Activated CD8-positive, alpha-beta memory T cell treated with anti-CD3 and anti-CD28 coated beads for 1 hour (primary cell): ENCODE data around the gene LINGO3.
"Not testable (repeated sequence)": the region's sequence is repeated elsewhere in the genome, so short reads cannot be mapped to it uniquely, and the experiment has no call there.

Experiments used
- DNase-seq, 2 donors: peaks; one replicate each; pipeline ENCODE4 v3.0.0-alpha.2; 2020; ENCODE audit warnings: low read depth in 1 of 2; ENCODE audit errors: extremely low read depth in 1 of 2

The LINGO3 gene

DNA sequence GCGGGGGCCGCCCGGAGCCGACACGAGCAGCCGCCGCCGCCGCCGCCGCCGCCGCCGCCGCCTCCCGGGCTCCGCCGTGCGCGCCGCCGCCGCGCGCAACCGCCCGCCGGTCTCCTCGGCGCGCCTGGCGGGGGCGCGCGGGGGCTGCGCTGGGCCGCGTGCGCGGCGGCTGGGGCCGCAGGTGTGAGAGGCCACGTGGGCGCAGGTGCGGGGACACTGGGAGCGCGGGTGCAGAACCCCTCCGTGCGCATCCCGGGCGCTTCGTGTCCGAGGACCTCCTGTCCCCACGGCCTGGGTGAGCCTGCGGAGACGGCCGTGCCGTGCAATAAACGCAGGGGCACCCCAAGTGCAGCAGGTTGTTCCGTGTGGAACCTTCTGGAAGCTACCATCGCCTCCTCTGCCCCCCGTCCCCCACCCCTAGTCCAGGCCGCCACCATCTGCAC lies at the start of gene LINGO3:
TSS of gene LINGO3 (minus strand) at position 41 of the 443 bp plus-strand sequence. CDS start 16,378 bp downstream, outside the sequence.
- DNase-seq, result no peak

DNA sequence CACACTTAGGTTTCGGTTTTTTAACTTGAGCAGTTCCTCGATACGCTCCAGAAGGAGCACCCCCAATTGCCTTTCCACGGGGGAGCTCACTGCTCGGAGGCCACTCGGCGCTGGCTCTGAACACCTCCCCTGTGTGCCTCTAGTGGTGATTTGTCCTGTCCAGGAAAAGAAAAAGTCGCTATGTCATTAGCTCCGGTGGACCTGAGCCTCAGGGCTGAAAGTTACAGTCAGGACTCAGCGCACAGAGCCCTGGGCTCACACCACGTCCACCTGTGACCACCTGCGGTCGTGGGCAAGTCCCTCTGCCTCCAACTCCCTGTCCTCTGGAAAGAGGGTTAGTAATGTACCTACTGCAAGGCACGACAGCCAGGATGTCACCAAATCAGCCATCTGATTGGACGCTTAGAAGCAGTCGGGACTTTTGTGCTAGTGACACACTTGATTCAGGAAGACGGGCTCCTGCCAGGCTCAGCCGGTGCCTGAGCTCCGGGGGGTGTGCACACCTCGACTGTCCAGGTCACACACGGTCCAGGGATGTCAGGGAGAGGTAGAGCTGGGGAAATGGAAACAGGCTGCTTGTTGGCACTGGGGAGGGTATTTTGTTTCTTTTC lies 48.2 kb upstream of the LINGO3 start:
- DNase-seq, result no peak

GRCh38 chr19:2355168-2356035 lies 47.4 kb upstream of the LINGO3 start:
- no peak for DNase-seq

DNA sequence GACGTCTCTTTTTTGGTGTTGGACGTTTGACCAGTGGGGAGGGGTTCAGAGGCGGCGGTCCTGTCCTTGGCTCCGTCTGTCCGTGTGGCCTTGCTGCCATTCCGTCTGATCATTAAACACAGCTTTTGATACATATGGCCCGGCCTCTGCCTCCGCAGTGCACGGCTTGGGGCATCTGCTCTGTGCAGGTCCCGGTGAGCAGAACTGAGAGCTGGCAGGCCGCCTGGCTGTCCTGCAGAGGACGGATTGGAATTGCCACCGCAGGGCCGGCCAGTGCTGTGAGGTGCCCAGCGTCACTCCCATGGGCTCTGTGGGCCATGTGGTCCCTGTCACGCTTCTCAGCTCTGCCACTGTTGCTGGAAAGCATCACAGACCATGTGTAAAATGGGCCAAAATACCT lies 46.7 kb upstream of the LINGO3 start:
- DNase-seq, result no peak

DNA sequence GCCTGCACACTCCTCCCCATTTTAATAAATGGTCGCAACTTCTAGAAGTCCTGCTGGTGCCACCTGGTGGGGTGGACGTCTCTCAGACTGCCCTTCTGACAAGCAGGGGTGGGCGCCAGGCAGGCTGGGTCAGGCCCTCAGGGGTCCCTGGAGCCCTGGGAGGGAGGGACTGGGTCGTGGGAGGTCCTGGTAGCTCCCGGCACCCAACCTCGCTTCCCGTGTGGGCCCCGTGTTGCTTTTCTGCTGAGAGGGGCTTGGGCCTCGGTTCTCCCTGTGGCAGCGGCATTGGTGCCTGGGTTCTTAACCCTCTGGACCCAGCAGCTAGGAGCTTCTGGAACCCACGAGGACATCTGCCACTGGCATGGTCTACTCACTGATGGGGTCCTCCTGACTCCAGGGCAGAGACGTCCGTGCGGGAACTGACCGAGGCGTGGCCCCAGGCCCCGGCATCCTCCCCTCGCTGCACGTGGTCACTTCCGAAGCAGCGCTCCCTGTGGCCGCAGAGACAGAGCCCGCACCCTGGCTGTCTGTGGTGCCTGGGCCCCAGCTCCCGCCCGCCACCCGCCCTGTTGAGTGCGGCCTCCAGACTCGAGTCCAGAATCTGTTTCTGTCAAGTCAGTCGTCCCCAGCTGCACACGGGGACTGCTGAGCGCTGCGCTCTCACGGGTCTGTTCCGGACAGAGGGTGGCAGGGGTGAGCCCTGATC lies 46.1 kb upstream of the LINGO3 start:
- DNase-seq, result no peak

GRCh38 chr19:2353159-2353886 lies 45.4 kb upstream of the LINGO3 start:
- DNase-seq, result no peak

DNA sequence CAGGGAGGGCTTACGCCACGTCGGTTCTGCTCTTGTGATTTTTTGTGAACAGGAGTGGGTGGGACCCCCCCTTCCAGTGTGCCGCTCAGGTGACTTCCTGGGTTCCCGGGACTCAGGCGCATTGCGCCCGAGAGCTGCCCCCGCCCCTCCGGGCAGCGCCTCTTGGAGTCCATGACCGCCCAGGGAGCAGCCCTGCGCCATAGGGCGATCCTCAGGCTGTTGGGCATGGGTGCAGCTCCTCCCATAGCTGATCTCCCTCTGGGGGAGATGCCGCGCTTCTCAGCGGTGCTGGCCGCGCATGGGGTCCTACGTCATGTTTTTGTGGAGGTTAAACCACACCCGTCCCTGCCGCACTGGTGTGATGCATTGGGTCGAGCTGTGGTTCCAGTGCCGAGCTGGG lies 44.2 kb upstream of the LINGO3 start:
- DNase-seq, result no peak

GRCh38 chr19:2351591-2351990 lies 43.6 kb upstream of the LINGO3 start:
- no peak for DNase-seq

DNA sequence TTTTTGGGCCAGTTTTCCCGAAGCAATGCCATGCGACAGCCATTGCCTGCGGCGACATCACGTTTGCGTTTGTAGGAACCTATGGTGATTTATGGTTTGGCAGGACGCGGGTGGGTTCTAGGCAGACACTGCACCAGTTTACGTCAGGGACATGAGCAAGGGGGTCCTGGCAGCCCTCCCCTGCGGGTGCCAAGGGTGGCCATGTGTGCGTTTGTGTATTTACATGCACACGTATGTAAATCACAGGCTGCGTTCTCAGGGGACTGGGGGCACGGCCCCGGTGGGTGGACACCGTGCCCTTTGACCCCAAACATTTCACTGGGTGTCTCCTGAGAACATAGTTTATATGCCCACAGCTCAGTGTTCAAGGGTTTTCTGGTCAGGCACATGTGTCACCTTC lies 42.7 kb upstream of the LINGO3 start:
- no peak for DNase-seq

DNA sequence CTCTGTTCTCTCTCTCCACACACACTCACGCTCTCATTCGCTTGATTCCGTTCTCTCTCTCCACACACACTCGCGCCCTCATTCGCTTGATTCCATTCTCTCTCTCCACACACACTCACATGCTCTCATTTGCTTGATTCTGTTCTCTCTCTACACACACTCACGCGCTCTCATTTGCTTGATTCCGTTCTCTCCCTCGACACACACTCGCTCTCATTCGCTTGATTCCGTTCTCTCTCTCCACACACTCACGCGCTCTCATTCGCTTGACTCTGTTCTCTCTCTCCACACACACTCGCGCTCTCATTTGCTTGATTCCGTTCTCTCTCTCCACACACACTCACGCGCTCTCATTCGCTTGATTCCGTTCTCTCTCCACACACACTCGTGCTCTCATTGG lies 41.9 kb upstream of the LINGO3 start:
- not testable (repeated sequence) for DNase-seq

- no peak for DNase-seq
These were observed 38.1 kb upstream of the LINGO3 start for GRCh38 chr19:2345794-2346663.

GRCh38 chr19:2345076-2345475 lies 37.1 kb upstream of the LINGO3 start:
- DNase-seq, result no peak

DNA sequence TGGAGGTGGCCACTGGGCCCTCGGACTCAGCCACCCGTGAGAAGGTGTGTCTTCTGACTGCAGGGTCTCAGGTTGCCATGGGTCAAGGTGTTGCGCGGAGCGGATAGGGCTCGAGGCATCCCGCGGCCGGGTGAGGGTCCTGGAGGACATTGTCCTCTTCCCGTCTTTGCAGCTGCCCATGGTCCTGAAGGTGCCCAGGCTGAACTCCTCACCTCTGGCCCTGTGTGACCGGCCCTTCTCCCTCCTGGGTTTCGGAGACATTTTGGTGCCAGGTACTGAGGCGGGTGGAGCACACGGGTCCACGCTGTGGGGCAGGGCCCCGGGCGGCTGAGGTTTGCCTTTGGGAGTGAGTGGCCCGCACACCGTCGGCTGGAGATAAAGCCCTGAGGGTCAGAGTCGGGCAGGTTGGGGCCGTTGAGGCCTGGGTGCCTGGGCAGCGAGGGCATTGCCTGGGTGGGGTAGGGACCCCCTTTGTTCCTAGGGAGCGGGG lies 36.5 kb upstream of the LINGO3 start:
- DNase-seq, result no peak

- no peak for DNase-seq
These were observed 35.5 kb upstream of the LINGO3 start for GRCh38 chr19:2343289-2343982.

DNA sequence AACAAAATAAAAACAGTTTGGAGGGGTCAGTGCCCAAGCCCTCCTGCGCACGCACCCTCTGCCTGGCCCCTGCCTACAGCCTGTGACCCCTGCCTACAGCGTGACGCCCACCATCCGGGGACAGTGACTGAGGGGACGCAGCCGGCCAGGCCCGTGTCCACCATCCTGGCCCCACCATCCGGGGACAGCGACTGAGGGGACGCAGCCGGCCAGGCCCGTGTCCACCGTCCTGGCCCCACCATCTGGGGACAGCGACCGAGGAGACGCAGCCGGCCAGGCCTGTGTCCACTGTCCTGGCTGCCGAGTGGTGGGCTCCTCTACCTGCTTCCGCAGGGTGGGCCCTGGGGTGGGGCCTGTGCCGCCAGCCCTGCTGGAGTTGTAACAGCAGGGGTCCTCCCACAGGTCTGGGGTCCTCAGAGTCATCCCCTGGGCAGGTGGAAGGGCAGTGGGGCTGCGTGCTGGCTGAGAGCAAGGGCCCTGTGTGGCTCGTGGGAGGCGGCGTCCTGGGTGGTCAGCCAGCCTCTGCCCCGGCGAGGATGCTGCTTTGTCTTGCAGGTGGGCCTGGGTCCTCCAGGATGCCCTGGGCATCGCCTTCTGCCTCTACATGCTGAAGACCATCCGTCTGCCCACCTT lies 34.8 kb upstream of the LINGO3 start:
- DNase-seq, result no peak

- DNase-seq, result no peak
These were observed 34.0 kb upstream of the LINGO3 start for GRCh38 chr19:2341982-2342381.

GRCh38 chr19:2341244-2341751 lies 33.3 kb upstream of the LINGO3 start:
- DNase-seq, result no peak

GRCh38 chr19:2340496-2341243 lies 32.7 kb upstream of the LINGO3 start:
- DNase-seq, result no peak
